SK-MEL-5 (cell line): ENCODE measurements around the gene TNS1. TPM values are rescaled to one million over a fixed set of nuclear protein-coding genes. Genes with fewer than 3 reads are reported as not detected.

ENCODE experiments used
- DNase-seq: peaks from one replicate; pipeline ENCODE4 v3.0.0-alpha.2; 2016; ENCODE audit warnings: low read depth, low spot score
- in situ Hi-C: cut with HindIII; loops from 2 replicates; pipeline ENCODE4 v1.10.0; 2016; ENCODE audit warnings: low sequenced_read_pairs, high pct_unique_total_duplicates, low pct_unique_long_range_greater_than_20kb
- total RNA-seq: library from RNA; depleted of rRNA; stranded (reverse); fragments of >200 nt; shearing (Covaris generic); gene quantifications from 2 replicates; pipeline ENCODE4 v1.2.3, GENCODE V29; 2014

Gene TNS1
- total RNA-seq, 1 experiment from 2014 or later = 2.2 TPM

- in situ Hi-C loops = no loop called here
- DNase-seq = peak; percentile 5
Measured at GRCh38 chr2:217835931-217836891, 166.6 kb downstream of the TNS1 start.

GRCh38 chr2:217834744-217835513, 167.9 kb downstream of the TNS1 start:
- in situ Hi-C loops = no loop called here
- DNase-seq = no peak

- in situ Hi-C loops = no loop called here
- DNase-seq = no peak
Measured at GRCh38 chr2:217834057-217834620, 168.7 kb downstream of the TNS1 start.

GRCh38 chr2:217833439-217833838, 169.4 kb downstream of the TNS1 start:
- no peak for DNase-seq
- in situ Hi-C loops = no loop called here

GRCh38 chr2:217832987-217833386, 169.8 kb downstream of the TNS1 start:
- DNase-seq = no peak
- in situ Hi-C loops = no loop called here

- in situ Hi-C loops = no loop called here
- DNase-seq = no peak
Measured at GRCh38 chr2:217832115-217832514, 170.7 kb downstream of the TNS1 start.

- no peak for DNase-seq
- in situ Hi-C loops = no loop called here
Measured at GRCh38 chr2:217831306-217831705, 171.5 kb downstream of the TNS1 start.

GRCh38 chr2:217830807-217831206, 172.0 kb downstream of the TNS1 start:
- in situ Hi-C loops = no loop called here
- DNase-seq = no peak

- DNase-seq = no peak
- in situ Hi-C loops = no loop called here
Measured at GRCh38 chr2:217830061-217830460, 172.7 kb downstream of the TNS1 start.

GRCh38 chr2:217829420-217829819, 173.4 kb downstream of the TNS1 start:
- DNase-seq = no peak
- in situ Hi-C loops = no loop called here

GRCh38 chr2:217828336-217828735, 174.5 kb downstream of the TNS1 start:
- DNase-seq = no peak
- in situ Hi-C loops = no loop called here

GRCh38 chr2:217827430-217828201, 175.2 kb downstream of the TNS1 start:
- in situ Hi-C loops = no loop called here
- no peak for DNase-seq

- in situ Hi-C loops = no loop called here
- DNase-seq = no peak
Measured at GRCh38 chr2:217826991-217827390, 175.8 kb downstream of the TNS1 start.

GRCh38 chr2:217826520-217826919, 176.3 kb downstream of the TNS1 start:
- DNase-seq = no peak
- in situ Hi-C loops = no loop called here

GRCh38 chr2:217825469-217826235, 177.1 kb downstream of the TNS1 start:
- in situ Hi-C loops = no loop called here
- no peak for DNase-seq

- DNase-seq = no peak
- in situ Hi-C loops = no loop called here
Measured at GRCh38 chr2:217824223-217824622, 178.6 kb downstream of the TNS1 start.

GRCh38 chr2:217823626-217824025, 179.2 kb downstream of the TNS1 start:
- in situ Hi-C loops = no loop called here
- DNase-seq = no peak
